Activated CD4-positive, alpha-beta T cell treated with anti-CD3 and anti-CD28 coated beads for 36 hours (primary cell): ENCODE results near the gene ZNF358. TPM values are rescaled to one million over a fixed set of nuclear protein-coding genes. Genes with fewer than 3 reads are reported as not detected.
A peak's percentile ranks its signal among the peaks of the same experiment; 100 is the strongest.

Source experiments
- ATAC-seq: fragments of 200-7000 bp; cut with Tn5 transposase; one replicate; pipeline ENCODE4 v1.10.0; 2021; ENCODE audit warnings: mild to moderate bottlenecking, moderate library complexity
- CTCF ChIA-PET: fragments of 350-600 bp; sonication (Branson Sonifier 250); formaldehyde crosslinking; loops from one replicate; lab custom pipeline; 2021; ENCODE audit warnings: antibody characterized with exemption; lab: Charles Lee
- POLR2A ChIA-PET: fragments of 350-600 bp; sonication (Branson Sonifier 250); formaldehyde crosslinking; loops from one replicate; lab custom pipeline; 2021; ENCODE audit warnings: antibody characterized with exemption, inconsistent platforms; lab: Charles Lee
- DNase-seq: peaks from one replicate; pipeline ENCODE4 v3.0.0-alpha.2; 2020
- H3K27ac Mint-ChIP-seq: one replicate; pipeline ENCODE4 v1.8.0; 2021; ENCODE audit warnings: mixed read lengths
- H3K27me3 Mint-ChIP-seq: one replicate; pipeline ENCODE4 v1.8.0; 2021; ENCODE audit warnings: mixed read lengths
- H3K36me3 Mint-ChIP-seq: one replicate; pipeline ENCODE4 v1.8.0; 2021; ENCODE audit warnings: low read depth, mixed read lengths
- H3K4me1 Mint-ChIP-seq: one replicate; pipeline ENCODE4 v1.8.0; 2021; ENCODE audit warnings: mixed read lengths
- H3K4me3 Mint-ChIP-seq: one replicate; pipeline ENCODE4 v1.8.0; 2021; ENCODE audit warnings: mild to moderate bottlenecking, moderate library complexity, mixed read lengths
- H3K9me3 Mint-ChIP-seq: one replicate; pipeline ENCODE4 v1.8.0; 2021; ENCODE audit warnings: low read depth, mixed read lengths
- intact Hi-C, 2 experiments: fragments of 100-400 bp; cut with DNase I in 1 of 2; cut with micrococcal nuclease in 1 of 2; formaldehyde crosslinking; loops; one replicate each; pipeline versions ENCODE4 v1.14.2 to v1.15.1; 2022 to 2024; cut with DNase I, micrococcal nuclease
- total RNA-seq, 2 experiments: library from RNA; stranded (reverse); gene quantifications; one replicate each; pipeline ENCODE4 v1.2.3, GENCODE V29; 2021

ZNF358 gene
- total RNA-seq, 2 experiments from 2014 or later, result 5.1 to 8.5 TPM

DNA sequence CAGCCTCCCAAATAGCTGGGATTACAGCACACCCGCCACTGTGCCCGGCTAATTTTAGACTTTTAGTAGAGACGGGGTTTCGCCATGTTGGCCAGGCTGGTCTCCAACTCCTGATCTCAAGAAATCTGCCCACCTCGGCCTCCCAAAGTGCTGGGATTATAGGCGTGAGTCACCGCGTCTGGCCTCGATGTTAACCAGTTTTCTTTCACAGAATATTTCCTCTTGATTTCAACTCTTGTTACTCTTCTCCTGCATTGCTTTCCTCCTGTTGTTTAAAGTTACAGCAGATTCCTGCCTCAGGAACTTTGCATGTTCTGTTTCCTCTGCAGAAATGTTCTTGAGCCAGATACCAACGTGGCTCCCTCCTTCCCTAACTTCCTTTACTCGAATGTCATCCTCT is 23.3 kb upstream of the ZNF358 start:
- ATAC-seq (no peak), DNase-seq (no peak)
- intact Hi-C loops, result loop anchor here in 1 of 2 experiments (2.0 kb wide), 1 partner anchor 280 kb away; no protein-coding TSS in a partner anchor
- Mint-ChIP-seq H3K27ac (peak overlapping the region; percentile 15), H3K27me3 (peaks cover 9% of the 10 kb centered on the region), H3K4me1 (peaks cover 20% of the 10 kb centered on the region), H3K36me3 (no peaks in the 10 kb centered on the region), H3K4me3 (no peak overlapping the region), H3K9me3 (no peaks in the 10 kb centered on the region)
- CTCF ChIA-PET, result no interaction called here
- POLR2A ChIA-PET, result no interaction called here

DNA sequence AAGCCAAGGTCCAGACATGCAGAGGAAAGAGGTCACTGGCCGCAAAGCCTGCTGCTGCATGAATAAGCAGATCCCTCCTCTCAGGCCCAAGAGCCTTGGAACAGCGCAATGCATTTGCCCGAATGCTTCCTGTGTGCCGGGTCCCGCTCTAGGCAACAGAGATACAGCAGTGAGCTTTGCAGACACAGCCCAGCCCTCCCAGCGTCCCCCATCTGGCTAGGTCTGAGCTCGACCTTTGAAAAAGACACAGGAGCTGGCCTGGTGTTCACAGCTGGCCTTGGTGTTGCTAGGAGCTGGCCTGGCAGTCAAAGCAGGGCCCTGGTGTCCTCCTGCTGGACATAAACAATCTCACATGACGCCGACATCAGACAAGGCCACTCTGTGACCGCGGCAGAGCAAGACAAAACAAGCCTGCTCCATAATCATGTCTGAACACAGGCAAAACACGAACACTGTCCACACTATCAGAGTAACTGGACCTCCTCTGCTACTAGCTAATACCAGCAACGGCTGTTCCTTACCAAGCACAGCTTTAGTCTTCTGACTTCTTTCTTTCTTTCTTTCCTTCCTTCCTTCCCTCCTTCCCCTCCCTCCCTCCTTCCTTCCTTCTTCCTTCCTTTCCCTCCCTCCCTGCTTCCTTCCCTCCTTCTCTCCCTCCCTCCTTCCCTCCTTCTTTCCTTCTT is 21.3 kb upstream of the ZNF358 start:
- no peaks in the 10 kb centered on the region for H3K9me3 Mint-ChIP-seq
- ChIA-PET CTCF (interaction anchor here (0.6 kb wide), 4 partner anchors 8 to 159 kb away, joined by 3 read pairs; no protein-coding TSS in a partner anchor), POLR2A (no interaction called here)
- ATAC-seq (no peak), DNase-seq (no peak)
- intact Hi-C loops, result no loop called here
- H3K4me3 Mint-ChIP-seq, result no peak overlapping the region
- H3K4me1 Mint-ChIP-seq, result peaks cover 14% of the 10 kb centered on the region
- H3K36me3 Mint-ChIP-seq, result no peaks in the 10 kb centered on the region
- H3K27me3 Mint-ChIP-seq, result peaks cover 14% of the 10 kb centered on the region
- H3K27ac Mint-ChIP-seq, result no peak overlapping the region

DNA sequence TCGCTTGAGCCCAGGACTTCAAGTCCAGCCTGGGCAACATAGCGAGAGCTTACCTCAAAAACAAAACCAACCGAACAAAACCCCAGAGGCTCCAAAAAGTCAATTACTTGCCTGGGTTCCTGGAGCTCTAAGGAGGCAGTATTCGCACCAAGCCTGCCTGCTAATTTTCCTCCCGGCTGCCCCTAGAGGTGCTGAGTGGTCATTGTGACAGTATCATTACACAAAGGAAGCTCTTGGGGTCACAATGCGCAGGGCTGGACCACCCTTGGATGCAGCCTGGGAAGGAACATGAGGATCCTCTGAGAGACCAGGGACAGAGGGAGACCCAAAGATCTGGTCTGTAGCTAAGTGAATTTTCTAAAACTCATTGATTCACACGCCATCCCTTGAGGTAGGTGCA is 18.6 kb upstream of the ZNF358 start:
- H3K9me3 Mint-ChIP-seq, result no peaks in the 10 kb centered on the region
- no peaks in the 10 kb centered on the region for H3K36me3 Mint-ChIP-seq
- H3K4me3 Mint-ChIP-seq, result no peak overlapping the region

GRCh38 chr19:7500811-7501450 is 15.0 kb upstream of the ZNF358 start:
- POLR2A ChIA-PET, result no interaction called here
- Mint-ChIP-seq H3K27ac (no peak overlapping the region), H3K27me3 (peaks cover 37% of the 10 kb centered on the region), H3K4me3 (peak overlapping the region; percentile 44), H3K4me1 (peaks cover 8% of the 10 kb centered on the region), H3K36me3 (no peaks in the 10 kb centered on the region), H3K9me3 (no peaks in the 10 kb centered on the region)
- ATAC-seq, result peak; percentile 69
- CTCF ChIA-PET, result interaction anchor here (0.8 kb wide), 1 partner anchor 654 kb away, joined by 3 read pairs; no protein-coding TSS in a partner anchor
- peak; percentile 87 for DNase-seq
- intact Hi-C loops, result no loop called here

More for the DNA sequence above, 18.6 kb upstream of the ZNF358 start:
- ChIA-PET CTCF (interaction anchor here (0.6 to 1.2 kb wide), 5 partner anchors 25 to 156 kb away, joined by 3 to 5 read pairs (median 3); partner anchors contain the start of gene MCOLN1), POLR2A (no interaction called here)
- ATAC-seq (peak; percentile 41), DNase-seq (no peak)
- intact Hi-C loops, result no loop called here
- peaks cover 25% of the 10 kb centered on the region for H3K27me3 Mint-ChIP-seq
- no peak overlapping the region for H3K27ac Mint-ChIP-seq
- peaks cover 7% of the 10 kb centered on the region for H3K4me1 Mint-ChIP-seq

GRCh38 chr19:7502552-7502951 is 13.4 kb upstream of the ZNF358 start:
- ChIA-PET CTCF (interaction anchor here (0.6 kb wide), 1 partner anchor 8 kb away, joined by 3 read pairs; no protein-coding TSS in a partner anchor), POLR2A (interaction anchor here (0.5 kb wide), 1 partner anchor 148 kb away, joined by 3 read pairs; no protein-coding TSS in a partner anchor)
- H3K27me3 Mint-ChIP-seq, result peaks cover 37% of the 10 kb centered on the region
- intact Hi-C loops, result no loop called here
- no peak overlapping the region for H3K4me3 Mint-ChIP-seq
- H3K4me1 Mint-ChIP-seq, result peaks cover 13% of the 10 kb centered on the region
- no peaks in the 10 kb centered on the region for H3K36me3 Mint-ChIP-seq
- ATAC-seq (no peak), DNase-seq (no peak)
- H3K27ac Mint-ChIP-seq, result no peak overlapping the region
- H3K9me3 Mint-ChIP-seq, result no peaks in the 10 kb centered on the region

DNA sequence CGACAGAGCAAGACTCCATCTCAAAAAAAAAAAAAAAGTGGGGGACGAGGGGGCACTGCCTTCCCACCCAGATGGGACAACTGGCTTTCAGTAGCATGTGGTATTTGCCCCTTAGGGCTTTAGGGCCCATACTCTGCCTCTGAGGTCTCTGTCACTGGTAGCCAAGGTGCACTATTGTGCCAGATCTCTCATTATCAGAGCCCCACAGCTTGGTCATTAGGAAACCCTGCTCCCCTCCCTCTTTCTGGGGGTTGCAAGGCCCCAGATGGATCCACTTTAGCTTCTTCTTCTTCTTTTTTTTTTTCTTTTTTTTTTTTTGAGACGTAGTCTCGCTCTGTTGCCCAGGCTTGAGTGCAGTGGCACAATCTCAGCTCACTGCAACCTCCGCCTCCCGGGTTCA is 11.2 kb upstream of the ZNF358 start:
- Mint-ChIP-seq H3K4me1 (peaks cover 13% of the 10 kb centered on the region), H3K27me3 (peaks cover 35% of the 10 kb centered on the region), H3K4me3 (no peak overlapping the region), H3K36me3 (no peaks in the 10 kb centered on the region), H3K9me3 (no peaks in the 10 kb centered on the region), H3K27ac (no peak overlapping the region)
- CTCF ChIA-PET, result no interaction called here
- no peak for DNase-seq
- ATAC-seq, result no peak
- intact Hi-C loops, result loop anchor here in 1 of 2 experiments (5.0 kb wide), 1 partner anchor 368 kb away; the partner anchor contains the start of gene PRR36
- POLR2A ChIA-PET, result interaction anchor here (0.6 to 0.7 kb wide), 2 partner anchors 17 to 138 kb away, joined by 3 to 6 read pairs; no protein-coding TSS in a partner anchor

GRCh38 chr19:7505288-7505681 is 10.6 kb upstream of the ZNF358 start:
- Mint-ChIP-seq H3K36me3 (no peaks in the 10 kb centered on the region), H3K9me3 (no peaks in the 10 kb centered on the region)

DNA sequence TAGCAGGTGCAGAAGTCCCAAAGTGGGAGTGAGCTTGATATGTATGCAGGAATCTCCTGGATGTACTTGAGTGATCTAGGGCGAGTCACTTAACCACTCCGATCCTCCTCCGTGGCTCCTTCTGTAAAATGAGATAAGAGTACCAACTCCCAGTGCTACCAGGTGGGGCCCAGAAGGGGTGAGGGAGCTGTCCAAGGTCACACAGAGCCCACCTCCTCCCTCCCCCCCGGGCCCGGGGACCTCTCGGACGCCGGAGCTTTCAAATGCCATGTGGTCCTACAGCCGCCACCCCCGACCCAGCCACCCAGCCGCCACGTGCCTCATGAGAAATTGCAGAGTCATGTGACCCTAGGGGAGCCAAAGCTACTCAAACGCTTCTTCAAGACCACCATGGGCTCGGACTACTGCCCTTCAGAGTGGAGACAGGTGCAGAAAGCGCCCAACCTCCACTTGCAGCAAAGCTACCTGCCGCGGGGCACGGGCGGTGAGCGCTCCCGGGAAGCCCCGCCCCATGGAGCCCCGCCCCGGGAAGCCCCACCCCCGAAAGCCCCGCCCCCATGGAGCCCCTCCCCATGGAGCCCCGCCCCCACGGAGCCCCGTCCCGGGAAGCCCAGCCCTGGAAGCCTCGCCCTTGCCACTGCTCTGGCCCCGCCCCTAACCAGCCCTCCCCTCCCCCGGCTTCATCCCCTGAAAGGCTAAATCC is 10.1 kb upstream of the ZNF358 start:
- Mint-ChIP-seq H3K27me3 (peaks cover 29% of the 10 kb centered on the region), H3K4me1 (peaks cover 13% of the 10 kb centered on the region), H3K27ac (no peak overlapping the region), H3K9me3 (no peaks in the 10 kb centered on the region), H3K36me3 (no peaks in the 10 kb centered on the region), H3K4me3 (peak overlapping the region; percentile 32)
- ChIA-PET CTCF (interaction anchor here (0.8 to 1.0 kb wide), 2 partner anchors 63 to 370 kb away, joined by 3 read pairs; no protein-coding TSS in a partner anchor), POLR2A (interaction anchor here (0.7 kb wide), 2 partner anchors 16 to 326 kb away, joined by 3 to 4 read pairs; no protein-coding TSS in a partner anchor)
- intact Hi-C loops, result loop anchor here in 1 of 2 experiments (1.0 to 5.0 kb wide), 6 partner anchors 16 to 366 kb away; partner anchors contain the start of genes MCOLN1, PEX11G, PNPLA6 and PRR36
- DNase-seq (peak; percentile 72), ATAC-seq (peak; percentile 64)

More at GRCh38 chr19:7505288-7505681, 10.6 kb upstream of the ZNF358 start:
- Mint-ChIP-seq H3K27me3 (peaks cover 31% of the 10 kb centered on the region), H3K27ac (no peak overlapping the region), H3K4me3 (peak overlapping the region; percentile 32), H3K4me1 (peaks cover 13% of the 10 kb centered on the region)
- DNase-seq, result no peak
- POLR2A ChIA-PET, result interaction anchor here (0.7 kb wide), 1 partner anchor 16 kb away, joined by 3 read pairs; no protein-coding TSS in a partner anchor
- intact Hi-C loops, result loop anchor here in 1 of 2 experiments (5.0 kb wide), 1 partner anchor 367 kb away; the partner anchor contains the start of gene PRR36
- ATAC-seq, result no peak
- CTCF ChIA-PET, result interaction anchor here (0.8 kb wide), 1 partner anchor 370 kb away, joined by 3 read pairs; no protein-coding TSS in a partner anchor

DNA sequence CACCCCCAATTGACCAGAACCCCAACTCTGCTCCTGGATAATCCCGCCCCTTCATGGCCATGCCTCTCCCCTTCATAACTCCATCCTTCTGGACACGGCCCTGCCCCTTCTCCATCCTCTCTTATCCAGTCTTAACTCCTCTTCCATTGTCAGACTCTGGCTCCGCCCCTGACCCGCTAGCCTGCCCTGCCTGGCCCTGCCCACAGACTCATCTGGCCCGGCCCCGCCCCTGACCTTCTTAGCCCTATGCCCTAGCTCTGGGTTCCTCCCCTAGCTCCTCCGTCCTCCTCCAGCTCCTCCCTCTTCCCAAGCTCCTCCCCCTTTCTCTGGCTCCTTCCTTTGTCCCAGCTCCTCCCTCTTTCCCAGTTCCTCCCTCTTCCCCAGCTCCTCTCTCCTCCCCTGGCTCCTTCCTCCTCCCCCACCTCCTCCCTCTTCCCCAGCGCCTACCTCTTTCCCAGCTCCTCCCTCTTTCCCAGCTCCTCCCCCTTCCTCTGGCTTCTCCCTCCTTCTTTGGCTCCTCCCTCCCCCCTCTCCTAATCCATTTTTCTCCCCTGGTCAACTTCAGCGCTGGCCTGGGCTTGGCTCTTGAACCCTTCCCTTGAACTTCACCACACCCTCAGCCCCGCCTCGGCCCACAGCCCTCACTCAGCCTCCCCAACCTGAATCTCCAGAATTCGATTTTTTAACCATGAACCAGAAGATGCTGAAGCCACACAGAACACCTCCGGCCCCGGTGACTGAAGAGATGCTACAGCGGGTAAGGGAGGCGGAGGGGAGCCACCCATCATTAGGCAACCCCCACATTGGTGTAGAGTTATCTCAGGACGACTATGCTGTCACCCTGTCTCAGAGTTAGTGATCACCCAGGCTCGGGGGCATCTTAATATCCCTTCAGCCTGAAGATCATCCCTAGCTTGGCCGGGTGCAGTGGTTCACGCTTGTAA is 9.2 kb upstream of the ZNF358 start:
- ChIA-PET CTCF (interaction anchor here (0.6 to 1.0 kb wide), 2 partner anchors 62 to 178 kb away, joined by 3 to 4 read pairs; no protein-coding TSS in a partner anchor), POLR2A (interaction anchor here (0.6 to 0.7 kb wide), 2 partner anchors 11 to 325 kb away, joined by 3 to 4 read pairs; no protein-coding TSS in a partner anchor)
- Mint-ChIP-seq H3K4me3 (no peak overlapping the region), H3K36me3 (no peaks in the 10 kb centered on the region), H3K27me3 (peaks cover 28% of the 10 kb centered on the region), H3K9me3 (no peaks in the 10 kb centered on the region), H3K27ac (no peak overlapping the region), H3K4me1 (peaks cover 13% of the 10 kb centered on the region)
- ATAC-seq (peak; percentile 85), DNase-seq (peak; percentile 81)
- intact Hi-C loops, result loop anchor here in 1 of 2 experiments (1.0 to 5.0 kb wide), 6 partner anchors 16 to 366 kb away; partner anchors contain the start of genes MCOLN1, PEX11G, PNPLA6 and PRR36

GRCh38 chr19:7507884-7508283 is 8.0 kb upstream of the ZNF358 start:
- H3K36me3 Mint-ChIP-seq, result no peaks in the 10 kb centered on the region
- ATAC-seq (peak; percentile 51), DNase-seq (peak; percentile 52)
- H3K9me3 Mint-ChIP-seq, result no peaks in the 10 kb centered on the region
- H3K4me3 Mint-ChIP-seq, result no peak overlapping the region
- POLR2A ChIA-PET, result no interaction called here
- peaks cover 22% of the 10 kb centered on the region for H3K27me3 Mint-ChIP-seq
- CTCF ChIA-PET, result no interaction called here
- intact Hi-C loops, result loop anchor here in 1 of 2 experiments (5.0 kb wide), 1 partner anchor 364 kb away; the partner anchor contains the start of gene PRR36
- H3K27ac Mint-ChIP-seq, result no peak overlapping the region
- H3K4me1 Mint-ChIP-seq, result peaks cover 13% of the 10 kb centered on the region
